ENCODE results near the gene ANKRD24.
A peak's percentile ranks its signal among the peaks of the same experiment; 100 is the strongest.

- TF ChIP-seq CTCF (conservative IDR thresholded peaks at IDR 0.05; ENCODE audit: low read depth, low read length) (peak; percentile 80), EZH2 (IDR thresholded peaks at IDR 0.05; ENCODE audit: borderline replicate concordance, low read depth, low read length, poor library complexity, severe bottlenecking) (no peak)
Measured at GRCh38 chr19:4267101-4267900, 84.8 kb downstream of the ANKRD24 start.

All from A673 (cell line).